ENCODE results near the gene AGAP3. TPM values are rescaled to one million over a fixed set of nuclear protein-coding genes. Genes with fewer than 3 reads are reported as not detected.

AGAP3 gene
- polyA plus RNA-seq, 3 donors, result 6.4 to 133 (median 6.8) TPM

DNA sequence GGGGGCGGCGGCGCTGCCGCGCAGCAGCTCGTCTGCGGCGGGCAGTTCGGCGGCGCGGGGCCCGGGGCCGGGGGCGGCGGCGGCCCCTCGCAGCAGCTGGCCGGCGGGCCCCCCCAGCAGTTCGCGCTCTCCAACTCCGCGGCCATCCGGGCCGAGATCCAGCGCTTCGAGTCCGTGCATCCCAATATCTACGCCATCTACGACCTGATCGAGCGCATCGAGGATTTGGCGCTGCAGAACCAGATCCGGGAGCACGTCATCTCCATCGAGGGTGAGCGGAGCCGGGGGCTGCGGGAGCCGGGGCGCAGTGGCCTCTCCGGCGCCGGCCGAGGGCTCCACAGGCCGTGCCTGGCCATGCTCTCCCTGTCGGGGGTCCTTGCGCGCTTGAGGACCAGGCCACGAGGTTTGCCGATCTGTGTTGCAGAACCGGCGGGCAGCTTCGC, 548 bp downstream of the AGAP3 start:
- WGBS (ENCODE audit: insufficient coverage), result under 1% methylated on average over 55 of the region's 56 CpGs
- Mint-ChIP-seq H3K4me1 (peaks cover 65% of the 10 kb centered on the region), H3K4me3 (peak overlapping the region; percentile 90 to 94), H3K36me3 (peaks cover 13 to 15% of the 10 kb centered on the region in 2 donors), H3K9me3 (peaks cover 0 to 3% (median 0%) of the 10 kb centered on the region in 7 donors), H3K27ac (peak overlapping the region; percentile 72 to 93 (median 83)), H3K27me3 (ENCODE audit: low read depth in 3 of 3) (peaks cover 0 to 2% (median 0%) of the 10 kb centered on the region in 3 donors)
- H3K36me3 ChIP-seq (replicated peaks in 1 of 2; ENCODE audit: control insufficient read depth in 1 of 2, insufficient read depth in 2 of 2, low read length in 2 of 2), result peaks cover 0 to 2% of the 10 kb centered on the region in 2 donors
- H3K4me2 ChIP-seq (replicated peaks; ENCODE audit: extremely low read depth, low read length, poor library complexity, severe bottlenecking), result peak overlapping the region; percentile 92
- no peak for DNase-seq
- peaks cover 64 to 84% of the 10 kb centered on the region in 2 donors for H3K4me1 ChIP-seq (ENCODE audit: control insufficient read depth in 1 of 2, insufficient read depth in 2 of 2, low read length in 2 of 2)
- H3K27ac ChIP-seq (ENCODE audit: low read depth in 1 of 2, low read length in 2 of 2), result peak overlapping the region; percentile 97 to 99
- H3K79me2 ChIP-seq (ENCODE audit: insufficient read depth, low read length), result peaks cover 43% of the 10 kb centered on the region
- peak overlapping the region; percentile 73 to 98 (median 95) for H3K4me3 ChIP-seq (replicated peaks in 1 of 3; ENCODE audit: low read depth in 2 of 3, low read length in 3 of 3)
- H3K9me3 ChIP-seq (replicated peaks in 1 of 2; ENCODE audit: control insufficient read depth in 1 of 2, insufficient read depth in 1 of 2, low read length in 2 of 2), result no peaks in the 10 kb centered on the region
- peaks cover 48% of the 10 kb centered on the region for H4K20me1 ChIP-seq (ENCODE audit: insufficient read depth, low read length)
- H2AFZ ChIP-seq (ENCODE audit: insufficient read depth, low read depth, low read length, poor library complexity, severe bottlenecking), result peak overlapping the region; percentile 39
- intact Hi-C loops (cut with micrococcal nuclease), result loop anchor here (2.0 to 10.0 kb wide), 3 partner anchors 28 to 712 kb away; partner anchors contain the start of genes SLC4A2 (in 1 of the 2) and ZNF775 (in 1 of the 2)
- no peaks in the 10 kb centered on the region for H3K27me3 ChIP-seq (ENCODE audit: control insufficient read depth in 2 of 2, insufficient read depth in 2 of 2, low read length in 2 of 2)
- TF ChIP-seq, protein P1, sequence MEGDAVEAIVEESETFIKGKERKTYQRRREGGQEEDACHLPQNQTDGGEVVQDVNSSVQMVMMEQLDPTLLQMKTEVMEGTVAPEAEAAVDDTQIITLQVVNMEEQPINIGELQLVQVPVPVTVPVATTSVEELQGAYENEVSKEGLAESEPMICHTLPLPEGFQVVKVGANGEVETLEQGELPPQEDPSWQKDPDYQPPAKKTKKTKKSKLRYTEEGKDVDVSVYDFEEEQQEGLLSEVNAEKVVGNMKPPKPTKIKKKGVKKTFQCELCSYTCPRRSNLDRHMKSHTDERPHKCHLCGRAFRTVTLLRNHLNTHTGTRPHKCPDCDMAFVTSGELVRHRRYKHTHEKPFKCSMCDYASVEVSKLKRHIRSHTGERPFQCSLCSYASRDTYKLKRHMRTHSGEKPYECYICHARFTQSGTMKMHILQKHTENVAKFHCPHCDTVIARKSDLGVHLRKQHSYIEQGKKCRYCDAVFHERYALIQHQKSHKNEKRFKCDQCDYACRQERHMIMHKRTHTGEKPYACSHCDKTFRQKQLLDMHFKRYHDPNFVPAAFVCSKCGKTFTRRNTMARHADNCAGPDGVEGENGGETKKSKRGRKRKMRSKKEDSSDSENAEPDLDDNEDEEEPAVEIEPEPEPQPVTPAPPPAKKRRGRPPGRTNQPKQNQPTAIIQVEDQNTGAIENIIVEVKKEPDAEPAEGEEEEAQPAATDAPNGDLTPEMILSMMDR (IDR thresholded peaks at IDR 0.05), result no peak
- peak overlapping the region; percentile 90 for H3K9ac ChIP-seq (ENCODE audit: insufficient read depth, low read length, poor library complexity, severe bottlenecking)

DNA sequence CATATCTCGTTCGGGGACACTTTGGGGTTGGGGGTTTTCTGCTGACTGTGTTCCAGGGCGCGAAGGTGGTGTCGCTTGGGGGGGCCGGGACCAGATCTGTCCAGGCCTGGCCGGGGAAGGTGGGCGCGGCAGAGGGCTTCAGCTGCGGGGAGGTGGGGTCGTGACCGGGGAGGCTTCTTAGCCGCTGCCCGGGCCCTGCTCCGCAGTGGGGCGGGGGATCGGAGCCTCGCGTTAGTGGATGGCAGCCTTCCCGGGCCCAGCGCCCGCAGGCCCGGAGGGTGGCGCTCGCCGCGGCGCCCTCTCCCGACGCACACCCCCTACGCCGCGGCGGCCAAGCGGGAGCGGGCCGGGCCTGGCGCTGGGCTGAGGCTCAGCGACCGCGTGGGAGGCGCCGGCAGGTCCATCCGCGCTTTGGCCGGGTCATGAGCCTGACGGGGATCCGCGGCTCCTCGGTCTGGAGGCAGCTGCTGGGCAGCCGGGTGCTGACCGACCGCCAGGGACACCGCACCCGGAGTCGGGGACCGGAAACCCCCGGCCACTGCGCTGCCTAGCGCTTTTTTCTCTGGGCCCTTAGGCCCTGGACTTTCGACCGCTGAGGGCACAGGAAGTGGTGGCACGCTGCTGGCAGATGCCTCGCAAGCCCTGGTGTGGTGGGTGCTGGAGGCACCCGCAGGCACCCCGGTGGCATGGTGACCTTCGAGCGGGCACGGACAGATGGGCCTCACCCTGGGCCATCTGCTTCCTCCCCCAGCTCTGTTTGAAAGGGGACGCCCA, 1.2 kb downstream of the AGAP3 start:
- Histone ChIP-seq H3K4me2 (replicated peaks; ENCODE audit: extremely low read depth, low read length, poor library complexity, severe bottlenecking) (peak overlapping the region; percentile 92), H3K79me2 (ENCODE audit: insufficient read depth, low read length) (peaks cover 43% of the 10 kb centered on the region), H3K27me3 (ENCODE audit: control insufficient read depth in 2 of 2, insufficient read depth in 2 of 2, low read length in 2 of 2) (no peaks in the 10 kb centered on the region), H4K20me1 (ENCODE audit: insufficient read depth, low read length) (peaks cover 54% of the 10 kb centered on the region), H3K4me1 (ENCODE audit: control insufficient read depth in 1 of 2, insufficient read depth in 2 of 2, low read length in 2 of 2) (peaks cover 58 to 78% of the 10 kb centered on the region in 2 donors), H2AFZ (ENCODE audit: insufficient read depth, low read depth, low read length, poor library complexity, severe bottlenecking) (peak overlapping the region; percentile 42), H3K27ac (ENCODE audit: low read depth in 1 of 2, low read length in 2 of 2) (peak overlapping the region; percentile 97 to 99), H3K9ac (ENCODE audit: insufficient read depth, low read length, poor library complexity, severe bottlenecking) (peak overlapping the region; percentile 90), H3K9me3 (replicated peaks in 1 of 2; ENCODE audit: control insufficient read depth in 1 of 2, insufficient read depth in 1 of 2, low read length in 2 of 2) (no peaks in the 10 kb centered on the region), H3K36me3 (replicated peaks in 1 of 2; ENCODE audit: control insufficient read depth in 1 of 2, insufficient read depth in 2 of 2, low read length in 2 of 2) (peaks cover 2 to 7% of the 10 kb centered on the region in 2 donors), H3K4me3 (replicated peaks in 1 of 3; ENCODE audit: low read depth in 2 of 3, low read length in 3 of 3) (peak overlapping the region; percentile 73 to 98 (median 95))
- peaks cover 0 to 3% (median 0%) of the 10 kb centered on the region in 7 donors for H3K9me3 Mint-ChIP-seq
- DNase-seq, result peak; percentile 63 to 82 (median 64)
- peaks cover 16 to 19% of the 10 kb centered on the region in 2 donors for H3K36me3 Mint-ChIP-seq
- peaks cover 63% of the 10 kb centered on the region for H3K4me1 Mint-ChIP-seq
- peak overlapping the region; percentile 90 to 94 for H3K4me3 Mint-ChIP-seq
- H3K27ac Mint-ChIP-seq, result peak overlapping the region; percentile 99 to 100 (median 99)
- TF ChIP-seq, protein P1 (IDR thresholded peaks at IDR 0.05), result peak; percentile 13
- under 1% methylated on average over 69 of the region's 70 CpGs for WGBS (ENCODE audit: insufficient coverage)
- peaks cover 0 to 2% (median 0%) of the 10 kb centered on the region in 3 donors for H3K27me3 Mint-ChIP-seq (ENCODE audit: low read depth in 3 of 3)
- intact Hi-C loops (cut with micrococcal nuclease), result loop anchor here (2.0 to 10.0 kb wide), 4 partner anchors 29 to 713 kb away; partner anchors contain the start of genes SLC4A2 (in 2 of the 2), ABCB8 (in 1 of the 2) and ZNF775 (in 1 of the 2)

All from CD14-positive monocyte (primary cell).